Fibroblast of pulmonary artery (primary cell): ENCODE results near the gene RRAD.
"Not testable (repeated sequence)": the region's sequence is repeated elsewhere in the genome, so short reads cannot be mapped to it uniquely, and the experiment has no call there.

Experiments
- DNase-seq: peaks from one replicate; pipeline ENCODE4 v3.0.0-alpha.2; 2010; ENCODE audit warnings: low read depth
- H3K4me3 ChIP-seq: replicated peaks from 2 replicates; pipeline ENCODE4 v1.5.1; 2011; ENCODE audit warnings: low read depth, mild to moderate bottlenecking, control low read depth, low read length, moderate library complexity
- CTCF ChIP-seq: IDR thresholded peaks from 2 replicates; pipeline ENCODE4 v1.5.1; 2011; ENCODE audit warnings: mild to moderate bottlenecking, control low read depth, low read length, inconsistent platforms; ENCODE audit errors: missing control alignments

Gene RRAD

GRCh38 chr16:66948837-66949225 lies 23.5 kb upstream of the RRAD start:
- no peak for TF ChIP-seq CTCF
- DNase-seq, result no peak
- no peak overlapping the region for H3K4me3 ChIP-seq

DNA sequence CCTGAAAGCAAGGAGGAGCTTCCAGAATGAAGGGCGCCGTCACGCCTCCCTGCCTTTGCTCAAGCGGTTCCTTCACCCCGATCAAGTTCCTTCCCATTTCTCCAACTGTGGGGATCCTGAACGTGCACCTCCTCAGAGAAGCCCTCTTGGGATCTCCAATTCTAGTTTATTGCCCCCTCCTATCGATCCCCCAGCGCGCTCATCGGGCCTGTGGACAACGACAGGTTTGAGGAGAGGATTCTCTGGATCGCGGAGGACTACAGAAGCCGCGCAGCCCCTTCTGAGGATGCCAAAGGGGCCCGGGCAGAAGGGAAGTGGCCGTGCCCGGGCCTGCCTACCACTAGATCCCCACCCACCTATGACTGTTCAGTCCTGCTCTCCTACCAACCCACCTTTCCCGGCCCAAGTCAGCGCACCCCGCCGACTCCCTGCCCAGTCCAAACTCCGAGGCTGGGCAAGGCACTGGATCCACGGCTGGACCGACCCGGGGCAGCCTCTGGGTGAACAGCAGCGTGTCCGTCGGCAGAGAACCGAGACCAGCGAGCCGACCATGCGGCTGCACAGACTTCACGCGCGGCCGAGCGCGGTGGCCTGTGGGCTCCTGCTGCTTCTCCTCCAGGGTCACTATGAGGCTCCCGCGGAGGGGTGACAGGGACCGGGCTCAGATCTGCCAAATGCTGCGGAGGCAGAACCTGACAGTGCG lies 22.9 kb upstream of the RRAD start:
- no peak for TF ChIP-seq CTCF
- peak overlapping the region; percentile 53 for H3K4me3 ChIP-seq
- DNase-seq, result no peak

- peak; percentile 91 for TF ChIP-seq CTCF
- peak overlapping the region; percentile 53 for H3K4me3 ChIP-seq
- DNase-seq, result peak; percentile 88
Observed at GRCh38 chr16:66947302-66948065, 22.1 kb upstream of the RRAD start.

GRCh38 chr16:66946974-66947301 lies 21.6 kb upstream of the RRAD start:
- DNase-seq, result no peak
- no peak overlapping the region for H3K4me3 ChIP-seq
- TF ChIP-seq CTCF, result no peak

DNA sequence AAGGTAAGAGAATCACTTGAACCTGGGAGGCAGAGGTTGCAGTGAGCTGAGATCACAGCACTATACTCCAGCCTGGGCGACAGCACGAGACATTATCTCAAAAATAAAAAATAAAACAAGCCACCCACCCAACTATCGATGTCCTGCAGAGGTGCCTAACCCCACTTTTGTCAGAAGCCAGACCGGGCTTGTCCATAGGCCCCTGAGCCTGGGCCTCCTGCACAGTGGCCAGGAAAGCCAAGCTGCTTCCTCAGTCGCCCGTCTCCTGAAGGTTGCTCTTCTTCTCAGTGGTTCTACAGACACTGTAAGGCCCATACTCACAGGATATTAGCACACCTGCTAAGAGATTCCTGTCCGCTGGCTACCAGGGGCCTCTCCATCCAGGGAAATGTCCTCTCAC lies 21.2 kb upstream of the RRAD start:
- TF ChIP-seq CTCF, result no peak
- DNase-seq, result no peak
- no peak overlapping the region for H3K4me3 ChIP-seq

GRCh38 chr16:66945939-66946338 lies 20.6 kb upstream of the RRAD start:
- no peak for DNase-seq

GRCh38 chr16:66944971-66945370 lies 19.6 kb upstream of the RRAD start:
- not testable (repeated sequence) for DNase-seq, H3K4me3 ChIP-seq

More at GRCh38 chr16:66945939-66946338, 20.6 kb upstream of the RRAD start:
- no peak overlapping the region for H3K4me3 ChIP-seq
- no peak for TF ChIP-seq CTCF
